Measurements from ENCODE around the gene ACTN2.

The ACTN2 gene

DNA sequence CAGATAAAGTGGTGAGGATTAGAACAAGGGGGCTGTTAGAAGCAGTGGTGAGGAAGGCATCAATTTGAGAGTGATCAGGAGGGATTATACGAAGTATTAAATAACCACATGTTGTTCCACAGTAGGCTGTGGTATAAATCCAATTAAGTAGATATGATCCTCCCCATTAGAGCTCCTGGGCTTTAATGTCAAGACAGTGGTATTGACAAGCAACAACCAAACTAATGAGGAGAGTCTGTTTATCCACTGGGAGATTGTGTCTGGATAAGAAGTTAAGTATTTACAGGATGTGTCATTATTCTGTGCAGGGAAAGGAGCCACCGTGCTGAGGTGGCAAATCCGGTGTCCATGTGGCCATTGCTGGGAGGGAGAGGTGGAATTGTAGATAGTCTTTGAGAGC is 5.8 kb downstream of the ACTN2 start:
- DNase-seq: no peak

GRCh38 chr1:236692742-236693141 is 6.4 kb downstream of the ACTN2 start:
- DNase-seq: no peak

GRCh38 chr1:236699366-236699765 is 13.1 kb downstream of the ACTN2 start:
- no peak for DNase-seq

- DNase-seq: no peak
These were observed 14.6 kb downstream of the ACTN2 start for GRCh38 chr1:236700903-236701302.

DNA sequence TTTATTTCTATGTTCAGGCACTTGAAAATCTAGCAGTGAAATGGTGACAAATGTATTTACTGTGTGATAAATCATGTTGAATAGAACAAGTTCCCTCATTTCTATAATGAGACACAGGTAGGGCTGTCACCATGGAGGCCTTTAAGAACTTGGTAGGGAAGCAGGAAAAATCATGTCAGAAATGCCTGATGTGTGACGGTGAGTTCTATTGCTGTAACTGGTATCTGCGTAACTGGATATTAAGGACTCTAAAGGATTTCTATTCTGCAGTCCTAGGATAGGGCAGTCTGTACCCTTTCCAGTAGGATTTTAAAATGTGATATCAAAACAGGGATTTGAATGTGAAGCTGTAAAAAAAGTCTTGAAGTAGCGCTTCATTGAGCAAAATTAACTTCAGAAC is 15.5 kb downstream of the ACTN2 start:
- no peak for DNase-seq

DNA sequence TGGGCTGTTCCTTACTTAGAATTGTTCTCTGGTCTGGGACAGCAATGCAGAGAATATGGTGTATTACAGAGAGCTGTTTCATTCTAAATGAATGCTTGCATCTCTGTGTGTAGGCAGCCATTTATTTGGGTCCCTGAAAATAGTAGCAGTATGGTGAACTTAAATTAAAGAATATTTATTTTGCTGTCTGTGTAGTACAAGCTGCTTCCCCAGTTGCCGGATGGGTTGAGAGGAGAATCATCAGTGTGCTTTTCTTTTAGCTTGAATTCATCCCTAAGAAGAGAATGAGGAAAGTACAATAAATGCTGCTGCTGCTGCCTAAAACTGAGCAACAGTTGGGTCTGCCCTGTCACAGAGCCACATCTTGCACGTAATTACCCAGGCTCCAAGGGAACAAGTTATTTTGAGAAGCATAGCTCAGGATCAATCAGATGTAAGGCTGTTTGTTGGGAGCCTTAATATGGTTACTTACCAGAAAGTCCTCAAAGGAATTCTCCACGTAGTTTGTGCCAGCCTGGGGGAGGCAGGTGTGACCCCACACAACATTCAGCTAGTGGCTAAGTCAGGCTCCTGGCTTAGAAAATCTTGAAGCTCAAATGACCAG is 16.6 kb downstream of the ACTN2 start:
- DNase-seq: no peak

- DNase-seq: no peak
These were observed 19.5 kb downstream of the ACTN2 start for GRCh38 chr1:236705771-236706170.

DNA sequence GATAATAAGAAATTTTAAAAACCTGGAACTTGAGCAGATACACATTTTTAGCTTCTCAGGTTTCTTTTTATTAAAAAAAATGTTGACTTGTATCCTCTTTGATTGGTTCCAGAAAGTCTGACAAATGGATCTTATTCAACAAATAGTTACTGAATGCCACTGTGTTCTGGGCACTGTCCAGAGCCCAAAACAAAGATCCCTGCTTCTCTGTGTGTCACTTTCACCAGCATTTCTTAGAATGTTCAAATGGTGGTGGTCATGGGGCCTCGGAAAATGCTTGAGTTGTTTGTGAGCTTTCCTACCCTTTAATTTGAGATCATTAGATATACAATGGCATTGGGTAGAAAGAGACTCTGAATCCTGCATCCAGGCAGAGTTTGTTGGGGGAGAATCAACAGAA is 19.9 kb downstream of the ACTN2 start:
- DNase-seq: no peak

DNA sequence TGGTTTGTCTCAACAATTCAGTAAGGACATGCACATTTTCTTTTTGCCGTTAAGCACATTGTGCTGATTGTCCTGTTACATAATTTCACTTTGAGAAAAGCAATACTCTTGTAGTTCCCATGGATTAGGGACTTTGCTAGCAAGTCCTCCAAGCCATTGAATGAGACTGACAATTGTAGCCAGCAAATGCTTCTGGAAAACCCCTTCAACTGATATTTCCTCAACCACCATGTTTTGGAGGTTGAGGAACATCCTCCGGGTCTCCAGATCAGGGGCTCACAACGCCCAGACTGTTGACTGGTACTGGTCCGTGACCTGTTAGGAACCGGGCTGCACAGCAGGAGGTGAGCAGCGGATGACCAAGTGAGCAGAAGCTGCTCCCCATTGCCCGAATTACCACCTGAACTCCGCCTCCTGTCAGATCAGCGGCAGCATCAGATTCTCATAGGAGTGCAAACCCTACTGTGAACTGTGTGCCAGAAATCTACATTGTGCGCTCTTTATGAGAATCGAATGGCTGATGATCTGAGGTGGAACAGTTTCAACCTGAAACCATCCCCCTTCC is 24.1 kb downstream of the ACTN2 start:
- DNase-seq: no peak

GRCh38 chr1:236716160-236716559 is 29.9 kb downstream of the ACTN2 start:
- no peak for DNase-seq

GRCh38 chr1:236717811-236718210 is 31.5 kb downstream of the ACTN2 start:
- no peak for DNase-seq

- no peak for DNase-seq
These were observed 32.0 kb downstream of the ACTN2 start for GRCh38 chr1:236718328-236718727.

- DNase-seq: no peak
These were observed 33.9 kb downstream of the ACTN2 start for GRCh38 chr1:236720206-236720605.

DNA sequence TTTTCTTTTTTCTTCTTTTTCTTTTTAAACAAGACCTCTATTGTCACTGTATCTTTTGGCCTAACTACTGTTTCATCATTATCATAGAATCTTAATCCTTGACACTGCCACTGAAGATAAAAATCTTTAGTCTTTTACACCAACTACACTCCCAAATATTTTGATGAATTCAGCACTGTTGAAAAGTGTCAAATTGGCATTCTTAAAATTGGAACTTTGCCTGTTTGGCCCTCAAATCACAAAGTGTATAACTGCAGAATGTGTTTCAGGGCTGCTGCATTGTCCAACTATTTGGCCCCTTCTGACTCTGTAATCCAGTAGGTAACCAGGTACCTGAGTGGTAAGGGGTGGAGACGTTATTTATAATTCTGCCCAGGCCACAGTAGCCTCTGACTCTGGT is 34.3 kb downstream of the ACTN2 start:
- DNase-seq: no peak

GRCh38 chr1:236724049-236724448 is 37.8 kb downstream of the ACTN2 start:
- no peak for DNase-seq

DNA sequence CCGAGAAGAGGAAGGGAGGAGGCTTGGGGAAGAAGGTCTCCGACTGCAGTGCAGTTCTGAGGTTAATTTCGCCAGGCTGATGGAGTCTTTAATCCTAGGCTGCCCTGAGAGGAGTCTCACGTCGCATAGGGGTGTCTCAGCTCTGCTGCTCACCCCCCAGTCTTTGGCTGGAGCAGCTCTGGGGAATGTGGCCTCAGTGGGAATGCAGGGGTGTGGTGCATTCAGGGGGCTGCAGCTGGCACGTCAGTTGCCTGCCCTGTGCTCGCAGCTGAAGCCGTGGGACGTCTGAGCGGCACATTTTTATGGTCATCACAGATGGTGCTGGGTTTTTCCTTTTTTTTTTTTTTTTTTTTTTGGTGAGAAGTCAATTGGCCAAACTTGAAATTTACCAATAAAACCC is 38.2 kb downstream of the ACTN2 start:
- DNase-seq: no peak

- no peak for DNase-seq
These were observed 39.4 kb downstream of the ACTN2 start for GRCh38 chr1:236725668-236726067.

DNA sequence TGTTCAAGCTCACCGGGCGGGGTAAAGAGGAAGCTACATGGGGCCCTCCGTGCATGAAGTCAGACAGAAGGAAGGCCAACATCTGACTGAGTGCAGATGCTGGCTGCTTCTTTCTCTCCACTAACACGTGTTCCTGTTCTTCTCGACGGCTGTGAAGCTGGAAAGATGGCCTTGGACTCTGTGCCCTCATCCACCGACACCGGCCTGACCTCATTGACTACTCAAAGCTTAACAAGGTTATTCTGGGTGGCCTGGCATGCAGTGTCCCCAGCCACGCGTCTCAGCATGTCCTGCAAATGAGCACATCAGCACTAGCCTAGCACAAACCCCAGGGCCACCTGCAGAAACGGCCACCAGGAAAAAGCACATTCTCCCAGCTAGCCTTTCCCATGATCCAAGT is 41.2 kb downstream of the ACTN2 start:
- no peak for DNase-seq

GRCh38 chr1:236728752-236729151 is 42.5 kb downstream of the ACTN2 start:
- DNase-seq: no peak

DNA sequence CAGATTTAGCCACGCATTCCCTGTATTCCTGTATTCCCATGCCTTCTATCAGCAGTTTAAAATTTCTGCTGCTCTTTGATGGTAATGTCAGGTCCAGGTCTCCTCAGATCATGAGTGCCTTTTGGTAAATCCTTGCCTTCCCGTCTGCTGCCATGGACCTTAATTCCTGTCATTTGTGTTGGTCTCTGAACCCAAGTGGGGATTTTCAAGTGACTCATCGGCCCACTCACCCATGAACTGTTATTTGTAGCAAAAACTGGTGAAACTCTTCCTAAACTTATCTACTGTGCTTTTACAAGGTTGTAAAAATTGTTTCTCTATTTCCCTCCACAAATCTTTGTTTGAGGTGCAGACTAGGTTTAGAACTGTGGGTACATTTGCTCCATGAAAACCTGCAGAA is 47.4 kb downstream of the ACTN2 start:
- no peak for DNase-seq

- DNase-seq: no peak
These were observed 48.0 kb downstream of the ACTN2 start for GRCh38 chr1:236734141-236734765.

DNA sequence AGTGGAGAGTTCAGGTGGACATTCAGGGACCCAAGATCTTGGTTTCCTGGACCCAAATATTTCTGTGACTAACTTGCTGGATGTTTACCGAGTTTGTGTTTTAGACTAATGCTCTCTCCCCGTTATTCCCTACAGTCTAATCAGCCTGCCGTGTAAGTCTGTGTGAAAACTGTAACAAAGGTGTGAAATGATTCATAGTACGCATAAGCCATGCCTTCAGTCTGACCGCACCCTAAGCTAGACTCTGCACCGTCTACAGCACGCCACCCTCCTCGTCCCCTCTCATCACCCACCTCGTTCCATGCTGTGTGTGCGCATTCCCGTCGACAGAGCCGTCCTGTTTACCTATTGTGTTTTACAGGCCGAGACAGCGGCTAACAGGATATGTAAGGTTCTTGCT is 50.5 kb downstream of the ACTN2 start:
- DNase-seq: no peak

DNA sequence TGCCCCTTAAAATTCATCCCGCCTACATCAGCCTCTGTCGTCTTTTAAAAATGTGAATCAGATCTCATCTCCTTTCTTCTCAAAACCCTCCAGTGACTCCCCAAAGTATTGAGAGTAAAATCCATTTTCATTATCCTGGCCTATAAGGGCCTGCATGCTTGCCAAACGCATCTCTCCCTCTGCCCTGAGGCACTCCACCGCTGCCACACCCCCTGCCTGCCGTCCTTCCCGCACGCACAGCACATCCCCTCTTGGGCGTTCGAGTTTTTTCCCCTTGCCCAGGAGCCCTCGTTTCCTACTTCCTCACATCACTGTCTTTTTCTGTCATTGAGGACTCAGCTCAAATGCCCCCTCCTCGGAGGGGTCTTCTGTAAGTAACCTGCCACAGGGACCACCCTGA is 55.5 kb downstream of the ACTN2 start:
- DNase-seq: no peak

DNA sequence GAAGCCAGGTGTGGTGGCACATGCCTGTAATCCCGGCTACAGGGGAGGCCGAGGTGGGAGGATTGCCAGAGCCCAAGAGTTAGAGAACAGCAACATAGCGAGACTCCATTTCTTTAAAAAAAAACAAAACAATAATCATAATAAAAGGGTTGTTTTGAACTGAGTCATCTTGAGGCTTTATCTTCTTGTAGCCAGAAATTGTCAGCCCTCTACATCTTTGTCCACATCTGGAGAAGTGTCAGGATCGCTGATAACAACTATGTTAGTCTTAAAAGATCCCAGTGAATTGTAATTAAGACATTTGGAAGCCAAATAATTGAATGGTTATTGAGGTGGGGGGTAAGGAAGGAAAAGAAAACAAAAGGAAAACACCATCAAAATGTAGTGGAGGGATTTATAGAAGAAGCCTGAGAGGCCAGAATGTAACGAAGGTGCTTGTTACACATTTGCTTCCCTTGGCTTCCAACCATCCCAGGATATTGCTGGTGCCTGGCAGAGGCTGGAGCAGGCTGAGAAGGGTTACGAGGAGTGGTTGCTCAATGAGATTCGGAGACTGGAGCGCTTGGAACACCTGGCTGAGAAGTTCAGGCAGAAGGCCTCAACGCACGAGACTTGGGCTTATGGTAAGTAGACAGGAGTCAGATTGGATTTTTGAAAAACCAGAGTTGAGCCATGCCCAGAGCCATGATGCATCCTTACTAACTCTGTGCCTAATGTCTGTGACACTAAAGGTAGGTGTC is 56.3 kb downstream of the ACTN2 start:
- DNase-seq: no peak
